ENCODE data around the gene NUP93. TPM values are rescaled to one million over a fixed set of nuclear protein-coding genes. Genes with fewer than 3 reads are reported as not detected.

Gene NUP93
- total RNA-seq, 1 donor from 2014 or later = 27.1 TPM

GRCh38 chr16:56825826-56826225 is 95.9 kb downstream of the NUP93 start:
- no peak for DNase-seq
- no peaks in the 10 kb centered on the region for H3K4me1 ChIP-seq
- H3K9me3 ChIP-seq (replicated peaks) = no peaks in the 10 kb centered on the region
- H3K27me3 ChIP-seq (ENCODE audit: low read depth) = no peaks in the 10 kb centered on the region
- intact Hi-C loops (cut with micrococcal nuclease) = no loop called here
- no peak overlapping the region for H3K27ac ChIP-seq (replicated peaks)
- TF ChIP-seq CTCF (IDR thresholded peaks at IDR 0.05; ENCODE audit: borderline replicate concordance) = no peak
- no peak overlapping the region for H3K4me3 ChIP-seq
- H3K36me3 ChIP-seq = peaks cover 64% of the 10 kb centered on the region

- no peak for DNase-seq
- Histone ChIP-seq H3K9me3 (replicated peaks) (no peaks in the 10 kb centered on the region), H3K36me3 (peaks cover 67% of the 10 kb centered on the region), H3K4me1 (no peaks in the 10 kb centered on the region), H3K27me3 (ENCODE audit: low read depth) (no peaks in the 10 kb centered on the region), H3K4me3 (no peak overlapping the region), H3K27ac (replicated peaks) (no peak overlapping the region)
- no peak for TF ChIP-seq CTCF (IDR thresholded peaks at IDR 0.05; ENCODE audit: borderline replicate concordance)
- intact Hi-C loops (cut with micrococcal nuclease) = no loop called here
Observed at GRCh38 chr16:56828647-56829046, 98.7 kb downstream of the NUP93 start.

- Histone ChIP-seq H3K4me1 (no peaks in the 10 kb centered on the region), H3K9me3 (replicated peaks) (no peaks in the 10 kb centered on the region), H3K27ac (replicated peaks) (no peak overlapping the region), H3K27me3 (ENCODE audit: low read depth) (no peaks in the 10 kb centered on the region), H3K4me3 (no peak overlapping the region), H3K36me3 (peaks cover 76% of the 10 kb centered on the region)
- intact Hi-C loops (cut with micrococcal nuclease) = no loop called here
- DNase-seq = no peak
- TF ChIP-seq CTCF (IDR thresholded peaks at IDR 0.05; ENCODE audit: borderline replicate concordance) = no peak
Observed at GRCh38 chr16:56830669-56831068, 100.7 kb downstream of the NUP93 start.

- intact Hi-C loops (cut with micrococcal nuclease) = no loop called here
Observed at GRCh38 chr16:56832768-56833167, 102.8 kb downstream of the NUP93 start.

GRCh38 chr16:56833243-56833970 is 103.5 kb downstream of the NUP93 start:
- intact Hi-C loops (cut with micrococcal nuclease) = no loop called here
- Histone ChIP-seq H3K9me3 (replicated peaks) (no peaks in the 10 kb centered on the region), H3K27me3 (ENCODE audit: low read depth) (no peaks in the 10 kb centered on the region), H3K4me3 (no peak overlapping the region), H3K36me3 (peaks cover 90% of the 10 kb centered on the region), H3K4me1 (peaks cover 8% of the 10 kb centered on the region), H3K27ac (replicated peaks) (no peak overlapping the region)
- no peak for DNase-seq
- TF ChIP-seq CTCF (IDR thresholded peaks at IDR 0.05; ENCODE audit: borderline replicate concordance) = no peak

More at GRCh38 chr16:56832768-56833167, 102.8 kb downstream of the NUP93 start:
- Histone ChIP-seq H3K9me3 (replicated peaks) (no peaks in the 10 kb centered on the region), H3K27me3 (ENCODE audit: low read depth) (no peaks in the 10 kb centered on the region), H3K27ac (replicated peaks) (no peak overlapping the region), H3K36me3 (peaks cover 84% of the 10 kb centered on the region), H3K4me1 (peaks cover 8% of the 10 kb centered on the region), H3K4me3 (no peak overlapping the region)
- DNase-seq = no peak
- no peak for TF ChIP-seq CTCF (IDR thresholded peaks at IDR 0.05; ENCODE audit: borderline replicate concordance)
